CD14-positive monocyte (primary cell): Measurements from ENCODE around the gene RYR3. TPM values are rescaled to one million over a fixed set of nuclear protein-coding genes. Genes with fewer than 3 reads are reported as not detected.

Experiments
- DNase-seq, 3 donors: peaks; one replicate each; pipeline ENCODE4 v3.0.0-alpha.2; 2011 to 2022
- H2AFZ ChIP-seq: 2 replicates; pipeline ENCODE4 v1.6.0; 2012; ENCODE audit warnings: mild to moderate bottlenecking, low read depth, low read length, inconsistent platforms; ENCODE audit not compliant: insufficient read depth, poor library complexity, severe bottlenecking
- H3K27ac ChIP-seq, 2 donors: 1 replicate in 1 of 2; 2 replicates in 1 of 2; pipeline ENCODE4 v1.5.1; 2012 to 2013; ENCODE audit warnings: low read length in 2 of 2, control low read depth in 1 of 2, inconsistent platforms in 1 of 2, low read depth in 1 of 2, mild to moderate bottlenecking in 1 of 2
- H3K27me3 ChIP-seq, 2 donors: one replicate each; pipeline versions ENCODE4 v1.6.0 to v1.6.1; 2011 to 2013; ENCODE audit warnings: low read length in 2 of 2; ENCODE audit not compliant: control insufficient read depth in 2 of 2, insufficient read depth in 2 of 2
- H3K36me3 ChIP-seq, 2 donors: replicated peaks in 1 of 2; 1 replicate in 1 of 2; 2 replicates in 1 of 2; pipeline versions ENCODE4 v1.5.1 to v1.6.1; 2012 to 2013; ENCODE audit warnings: low read length in 2 of 2, control low read depth in 1 of 2, inconsistent platforms in 1 of 2, mild to moderate bottlenecking in 1 of 2; ENCODE audit not compliant: insufficient read depth in 2 of 2, control insufficient read depth in 1 of 2
- H3K4me1 ChIP-seq, 2 donors: 1 replicate in 1 of 2; 2 replicates in 1 of 2; pipeline versions ENCODE4 v1.5.1 to v1.6.1; 2012 to 2013; ENCODE audit warnings: low read length in 2 of 2, control low read depth in 1 of 2, inconsistent platforms in 1 of 2, mild to moderate bottlenecking in 1 of 2, moderate library complexity in 1 of 2; ENCODE audit not compliant: insufficient read depth in 2 of 2, control insufficient read depth in 1 of 2
- H3K4me2 ChIP-seq: replicated peaks from 2 replicates; pipeline ENCODE3; 2012; ENCODE audit warnings: low read length, moderate library complexity, mild to moderate bottlenecking; ENCODE audit not compliant: poor library complexity, severe bottlenecking; ENCODE audit errors: extremely low read depth
- H3K4me3 ChIP-seq, 3 experiments: fragments of 200-600 bp in 1 of 3; sonication (generic) in 1 of 3; replicated peaks in 1 of 3; 1 replicate in 2 of 3; 2 replicates in 1 of 3; pipeline ENCODE4 v1.5.1; 2011 to 2013; ENCODE audit warnings: low read length in 3 of 3, mild to moderate bottlenecking in 3 of 3, control low read depth in 2 of 3, low read depth in 2 of 3, inconsistent platforms in 1 of 3, moderate library complexity in 1 of 3
- H3K79me2 ChIP-seq: 2 replicates; pipeline ENCODE4 v1.6.0; 2012; ENCODE audit warnings: mild to moderate bottlenecking, control low read depth, inconsistent platforms, low read length, moderate library complexity; ENCODE audit not compliant: insufficient read depth
- H3K9ac ChIP-seq: 2 replicates; pipeline ENCODE4 v1.6.0; 2017; ENCODE audit warnings: low read length, mild to moderate bottlenecking; ENCODE audit not compliant: insufficient read depth, poor library complexity, severe bottlenecking
- H3K9me3 ChIP-seq, 2 donors: replicated peaks in 1 of 2; 1 replicate in 1 of 2; 2 replicates in 1 of 2; pipeline versions ENCODE4 v1.5.1 to v1.6.1; 2012 to 2013; ENCODE audit warnings: low read length in 2 of 2, control low read depth in 1 of 2; ENCODE audit not compliant: control insufficient read depth in 1 of 2, insufficient read depth in 1 of 2
- H4K20me1 ChIP-seq: 2 replicates; pipeline ENCODE4 v1.6.0; 2012; ENCODE audit warnings: mild to moderate bottlenecking, low read length, control low read depth, moderate library complexity; ENCODE audit not compliant: insufficient read depth
- H3K27ac Mint-ChIP-seq, 7 donors: one replicate each; pipeline ENCODE4 v1.8.0; 2020; ENCODE audit warnings: mild to moderate bottlenecking in 7 of 7, mixed read lengths in 7 of 7, moderate library complexity in 6 of 7, inconsistent platforms in 2 of 7
- H3K27me3 Mint-ChIP-seq, 3 donors: one replicate each; pipeline ENCODE4 v1.8.0; 2021 to 2022; ENCODE audit warnings: low read depth in 3 of 3, mild to moderate bottlenecking in 3 of 3, mixed read lengths in 3 of 3, moderate library complexity in 3 of 3, inconsistent platforms in 1 of 3
- H3K36me3 Mint-ChIP-seq, 2 donors: one replicate each; pipeline ENCODE4 v1.8.0; 2020; ENCODE audit warnings: mixed read lengths in 2 of 2, inconsistent platforms in 1 of 2, mild to moderate bottlenecking in 1 of 2
- H3K4me1 Mint-ChIP-seq: one replicate; pipeline ENCODE4 v1.8.0; 2020; ENCODE audit warnings: mild to moderate bottlenecking, mixed read lengths
- H3K4me3 Mint-ChIP-seq, 2 donors: one replicate each; pipeline ENCODE4 v1.8.0; 2020; ENCODE audit warnings: mild to moderate bottlenecking in 2 of 2, mixed read lengths in 2 of 2, moderate library complexity in 1 of 2
- H3K9me3 Mint-ChIP-seq, 7 donors: one replicate each; pipeline ENCODE4 v1.8.0; 2020 to 2022; ENCODE audit warnings: mixed read lengths in 7 of 7, mild to moderate bottlenecking in 6 of 7, moderate library complexity in 6 of 7, inconsistent platforms in 2 of 7
- WGBS: methylation state at CpG from one replicate; pipeline ENCODE4 v1.1.5; 2013; ENCODE audit warnings: missing lambda C conversion rate; ENCODE audit not compliant: insufficient coverage; 5-methylcytosine and 5-hydroxymethylcytosine counted together
- intact Hi-C, 2 donors: fragments of 100-400 bp; cut with micrococcal nuclease; formaldehyde crosslinking; loops; one replicate each; pipeline versions ENCODE4 v1.15.0 to v1.15.1; 2023
- polyA plus RNA-seq, 3 donors: library from polyadenylated mRNA; depleted of rRNA in 1 of 3; unstranded in 2 of 3; stranded (reverse) in 1 of 3; fragments of 300-500 nt in 2 of 3; fragments of >200 nt in 1 of 3; fragmentation: Illumina TruSeq in 2 of 3; gene quantifications; 1 replicate in 2 of 3; 2 replicates in 1 of 3; pipeline ENCODE4 v1.2.3, GENCODE V29; 2012 to 2021
- small RNA-seq: library from RNA; depleted of rRNA; stranded (forward); fragments of <200 nt; gene quantifications from one replicate; pipeline ENCODE3, GENCODE V24; 2012; ENCODE audit warnings: low read depth; ENCODE audit not compliant: insufficient read length
- TF ChIP-seq, protein P1 (sequence below): fragments of 200-600 bp; IDR thresholded peaks from one replicate; pipeline ENCODE4 v1.8.0; 2022; ENCODE audit warnings: antibody characterized with exemption, mild to moderate bottlenecking

Gene RYR3
- polyA plus RNA-seq, 3 donors, result not detected

- Mint-ChIP-seq H3K27ac (no peak overlapping the region), H3K4me3 (no peak overlapping the region), H3K4me1 (no peaks in the 10 kb centered on the region), H3K27me3 (peaks cover 0 to 2% (median 0%) of the 10 kb centered on the region in 3 donors), H3K36me3 (no peaks in the 10 kb centered on the region), H3K9me3 (peaks cover 0 to 3% (median 0%) of the 10 kb centered on the region in 7 donors)
- TF ChIP-seq, protein P1, sequence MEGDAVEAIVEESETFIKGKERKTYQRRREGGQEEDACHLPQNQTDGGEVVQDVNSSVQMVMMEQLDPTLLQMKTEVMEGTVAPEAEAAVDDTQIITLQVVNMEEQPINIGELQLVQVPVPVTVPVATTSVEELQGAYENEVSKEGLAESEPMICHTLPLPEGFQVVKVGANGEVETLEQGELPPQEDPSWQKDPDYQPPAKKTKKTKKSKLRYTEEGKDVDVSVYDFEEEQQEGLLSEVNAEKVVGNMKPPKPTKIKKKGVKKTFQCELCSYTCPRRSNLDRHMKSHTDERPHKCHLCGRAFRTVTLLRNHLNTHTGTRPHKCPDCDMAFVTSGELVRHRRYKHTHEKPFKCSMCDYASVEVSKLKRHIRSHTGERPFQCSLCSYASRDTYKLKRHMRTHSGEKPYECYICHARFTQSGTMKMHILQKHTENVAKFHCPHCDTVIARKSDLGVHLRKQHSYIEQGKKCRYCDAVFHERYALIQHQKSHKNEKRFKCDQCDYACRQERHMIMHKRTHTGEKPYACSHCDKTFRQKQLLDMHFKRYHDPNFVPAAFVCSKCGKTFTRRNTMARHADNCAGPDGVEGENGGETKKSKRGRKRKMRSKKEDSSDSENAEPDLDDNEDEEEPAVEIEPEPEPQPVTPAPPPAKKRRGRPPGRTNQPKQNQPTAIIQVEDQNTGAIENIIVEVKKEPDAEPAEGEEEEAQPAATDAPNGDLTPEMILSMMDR, result no peak
- H3K27me3 ChIP-seq, result no peaks in the 10 kb centered on the region
- H3K9me3 ChIP-seq, result no peaks in the 10 kb centered on the region
- no peak overlapping the region for H3K4me3 ChIP-seq
- H3K4me2 ChIP-seq, result no peak overlapping the region
- H3K27ac ChIP-seq, result no peak overlapping the region
- intact Hi-C loops, result no loop called here
- H3K4me1 ChIP-seq, result no peaks in the 10 kb centered on the region
- no peak overlapping the region for H3K9ac ChIP-seq
- H3K79me2 ChIP-seq, result no peaks in the 10 kb centered on the region
- no peaks in the 10 kb centered on the region for H3K36me3 ChIP-seq
- no peak for DNase-seq
- no peak overlapping the region for H2AFZ ChIP-seq
- H4K20me1 ChIP-seq, result no peaks in the 10 kb centered on the region
Observed at GRCh38 chr15:33912326-33912725, 601.6 kb downstream of the RYR3 start.

GRCh38 chr15:33913459-33913858 lies 602.7 kb downstream of the RYR3 start:
- Histone ChIP-seq H3K9ac (no peak overlapping the region), H3K79me2 (no peaks in the 10 kb centered on the region), H3K36me3 (no peaks in the 10 kb centered on the region), H3K27me3 (no peaks in the 10 kb centered on the region), H2AFZ (no peak overlapping the region), H3K27ac (no peak overlapping the region), H3K9me3 (no peaks in the 10 kb centered on the region), H3K4me2 (no peak overlapping the region), H3K4me1 (no peaks in the 10 kb centered on the region), H3K4me3 (no peak overlapping the region), H4K20me1 (no peaks in the 10 kb centered on the region)
- no peak for DNase-seq
- Mint-ChIP-seq H3K4me3 (no peak overlapping the region), H3K27ac (no peak overlapping the region), H3K9me3 (peaks cover 0 to 3% (median 0%) of the 10 kb centered on the region in 7 donors), H3K36me3 (no peaks in the 10 kb centered on the region), H3K4me1 (no peaks in the 10 kb centered on the region), H3K27me3 (peaks cover 0 to 2% (median 0%) of the 10 kb centered on the region in 3 donors)
- no CpG with 5 or more reads among the region's 1 CpG for WGBS
- intact Hi-C loops, result no loop called here
- TF ChIP-seq, protein P1, result no peak

Small RNA genes lying within 50 kb of the gene (small RNA-seq; reads per million reads assigned to genes)
- gene RF00019, result not detected

Other genes with a start within 250 kb of the RYR3 start
- 1 to 10 TPM in 1 of 3 donors, under 1 TPM in 2; 0.28 to 3.7 (median 0.34) TPM for gene FMN1, start 116.3 kb upstream of the RYR3 start, polyA plus RNA-seq